ENCODE results near the gene DYRK2.

The DYRK2 gene

GRCh38 chr12:67645601-67646000, 2.9 kb upstream of the DYRK2 start:
- no peak for FAIRE-seq
- DNase-seq (ENCODE audit: low spot score) = no peak

DNA sequence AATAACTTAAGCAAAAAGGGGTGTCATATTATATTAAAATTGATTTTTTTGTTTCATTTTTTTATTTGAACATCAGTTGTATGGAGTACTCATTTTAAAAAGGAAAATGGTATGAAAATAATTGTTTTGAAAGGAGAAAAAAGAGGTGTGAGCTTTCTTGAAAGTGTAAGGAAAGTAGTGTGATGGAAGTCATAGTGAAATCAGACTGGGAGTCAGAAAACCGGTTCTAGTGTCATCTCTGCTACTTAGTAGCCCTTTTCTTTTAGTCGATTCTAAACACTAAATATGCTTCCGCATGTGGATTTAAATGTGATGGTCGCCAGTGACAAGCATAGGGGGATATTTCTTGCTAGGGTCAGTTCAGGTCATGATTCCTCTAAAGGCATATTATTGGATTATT, 1.8 kb upstream of the DYRK2 start:
- DNase-seq (ENCODE audit: low spot score) = no peak
- no peak for FAIRE-seq

DNA sequence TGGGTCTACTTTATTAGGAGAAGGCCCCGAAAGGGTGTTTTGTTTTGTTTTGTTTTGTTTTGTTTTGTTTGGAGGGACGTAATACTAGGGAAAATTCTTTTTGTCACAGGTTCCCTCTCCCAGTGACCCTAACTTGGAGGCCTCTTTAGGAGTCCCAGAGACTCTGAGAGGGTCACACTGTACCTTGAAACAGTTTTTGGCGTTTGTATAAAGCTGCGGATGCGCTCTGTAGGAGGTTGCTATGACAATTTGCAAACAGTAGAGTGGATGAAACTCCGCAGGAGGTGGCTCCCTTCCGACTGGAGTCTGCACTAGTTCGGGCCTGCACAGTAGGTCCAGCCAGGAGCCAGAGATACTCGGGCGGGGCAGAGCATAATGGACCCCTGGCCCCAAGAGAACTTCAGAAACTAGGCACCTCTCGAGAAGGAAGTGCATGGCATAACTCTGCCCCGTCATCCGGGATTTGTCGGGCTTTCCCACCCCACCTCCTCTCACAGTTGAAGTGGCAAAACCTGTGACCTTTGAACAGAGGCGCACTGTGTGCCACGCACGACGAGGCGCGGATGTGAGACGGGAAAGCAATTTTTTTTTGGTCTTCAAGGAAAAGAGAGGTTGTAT, 1.3 kb upstream of the DYRK2 start:
- no peak for FAIRE-seq
- DNase-seq (ENCODE audit: low spot score) = no peak

GRCh38 chr12:67647799-67648520, 585 bp upstream of the DYRK2 start:
- peak; percentile 85 for DNase-seq (ENCODE audit: low spot score)

GRCh38 chr12:67649261-67649569, 670 bp downstream of the DYRK2 start:
- FAIRE-seq (no peak), DNase-seq (ENCODE audit: low spot score) (no peak)

More at GRCh38 chr12:67647799-67648520, 585 bp upstream of the DYRK2 start:
- FAIRE-seq = no peak

- DNase-seq (ENCODE audit: low spot score) (no peak), FAIRE-seq (no peak)
Measured at GRCh38 chr12:67649570-67650387, 1.2 kb downstream of the DYRK2 start.

DNA sequence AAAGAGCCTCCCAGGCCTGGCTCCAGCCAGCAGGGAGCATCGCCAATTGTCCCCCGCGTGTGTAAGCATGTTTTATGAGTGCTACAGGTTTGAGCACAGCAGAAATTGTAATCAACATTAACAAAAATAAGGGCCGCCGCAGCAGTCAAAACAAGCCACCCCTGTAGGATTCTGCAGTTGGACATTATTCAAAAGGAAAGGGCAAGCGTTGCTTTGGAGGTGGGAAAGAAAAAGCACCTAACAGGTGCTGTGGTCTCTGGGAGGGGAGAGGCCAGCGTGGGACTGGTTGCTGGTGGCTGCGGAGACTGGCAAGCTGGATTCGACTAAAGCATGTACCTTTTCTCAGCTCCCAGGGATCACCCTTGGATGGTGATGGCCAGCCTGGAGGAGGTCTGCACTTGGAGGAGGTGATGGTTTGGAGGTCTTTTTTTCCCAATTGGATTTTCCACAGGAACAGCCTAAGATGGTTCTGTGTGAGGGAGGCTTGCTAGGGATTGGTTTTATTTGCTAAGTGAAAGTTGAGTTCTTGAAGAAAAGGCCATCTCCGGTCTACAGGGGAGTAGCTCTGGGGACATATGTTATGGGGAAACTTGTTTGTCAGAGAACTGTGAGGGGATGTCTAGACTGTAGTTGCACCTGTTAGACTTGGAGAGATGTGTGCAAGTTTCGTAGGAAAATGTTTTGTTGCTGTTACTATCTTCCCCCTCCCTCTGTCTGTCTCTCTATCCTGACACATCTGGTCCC, 2.0 kb downstream of the DYRK2 start:
- no peak for FAIRE-seq
- no peak for DNase-seq (ENCODE audit: low spot score)

- FAIRE-seq (no peak), DNase-seq (ENCODE audit: low spot score) (peak; percentile 23)
Measured at GRCh38 chr12:67651132-67651695, 2.7 kb downstream of the DYRK2 start.

GRCh38 chr12:67655829-67656228, 7.3 kb downstream of the DYRK2 start:
- FAIRE-seq = no peak
- no peak for DNase-seq (ENCODE audit: low spot score)

DNA sequence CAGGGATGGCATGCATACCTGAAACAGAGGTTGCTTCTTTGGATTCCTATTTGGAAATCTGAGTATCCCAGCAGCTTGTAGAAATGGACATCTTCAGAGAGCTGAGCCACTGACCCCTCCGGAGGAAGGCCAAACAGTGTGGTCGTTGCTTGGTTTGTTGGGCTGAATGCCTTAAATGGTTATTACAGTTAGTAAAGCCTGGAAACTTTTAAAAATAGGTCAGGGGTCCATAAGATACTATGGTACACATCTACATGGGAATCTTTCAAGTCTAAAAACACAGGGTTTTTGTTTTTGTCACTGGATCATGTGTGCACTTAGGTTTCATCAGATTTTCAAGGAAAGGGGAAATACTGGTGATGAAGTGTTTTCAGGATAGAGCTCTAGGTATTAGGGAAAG, 7.7 kb downstream of the DYRK2 start:
- DNase-seq (ENCODE audit: low spot score) (no peak), FAIRE-seq (no peak)

DNA sequence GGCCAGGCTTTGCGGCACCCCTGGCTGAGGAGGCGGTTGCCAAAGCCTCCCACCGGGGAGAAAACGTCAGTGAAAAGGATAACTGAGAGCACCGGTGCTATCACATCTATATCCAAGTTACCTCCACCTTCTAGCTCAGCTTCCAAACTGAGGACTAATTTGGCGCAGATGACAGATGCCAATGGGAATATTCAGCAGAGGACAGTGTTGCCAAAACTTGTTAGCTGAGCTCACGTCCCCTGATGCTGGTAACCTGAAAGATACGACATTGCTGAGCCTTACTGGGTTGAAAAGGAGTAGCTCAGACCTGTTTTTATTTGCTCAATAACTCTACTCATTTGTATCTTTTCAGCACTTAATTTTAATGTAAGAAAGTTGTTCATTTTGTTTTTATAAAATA, 9.9 kb downstream of the DYRK2 start:
- FAIRE-seq = no peak
- no peak for DNase-seq (ENCODE audit: low spot score)

DNA sequence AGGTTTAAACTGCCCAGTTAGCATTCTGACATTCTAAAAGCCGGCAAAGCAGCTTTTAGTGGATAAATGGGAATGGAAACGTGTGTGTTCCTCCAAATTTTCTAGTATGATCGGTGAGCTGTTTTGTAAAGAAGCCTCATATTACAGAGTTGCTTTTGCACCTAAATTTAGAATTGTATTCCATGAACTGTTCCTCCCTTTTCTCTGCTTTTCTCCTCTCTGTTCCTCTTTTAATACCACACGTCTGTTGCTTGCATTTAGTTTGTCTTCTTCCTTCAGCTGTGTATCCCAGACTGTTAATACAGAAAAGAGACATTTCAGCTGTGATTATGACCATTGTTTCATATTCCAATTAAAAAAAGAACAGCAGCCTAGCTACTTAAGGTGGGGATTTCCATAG, 10.7 kb downstream of the DYRK2 start:
- DNase-seq (ENCODE audit: low spot score) = no peak
- no peak for FAIRE-seq

DNA sequence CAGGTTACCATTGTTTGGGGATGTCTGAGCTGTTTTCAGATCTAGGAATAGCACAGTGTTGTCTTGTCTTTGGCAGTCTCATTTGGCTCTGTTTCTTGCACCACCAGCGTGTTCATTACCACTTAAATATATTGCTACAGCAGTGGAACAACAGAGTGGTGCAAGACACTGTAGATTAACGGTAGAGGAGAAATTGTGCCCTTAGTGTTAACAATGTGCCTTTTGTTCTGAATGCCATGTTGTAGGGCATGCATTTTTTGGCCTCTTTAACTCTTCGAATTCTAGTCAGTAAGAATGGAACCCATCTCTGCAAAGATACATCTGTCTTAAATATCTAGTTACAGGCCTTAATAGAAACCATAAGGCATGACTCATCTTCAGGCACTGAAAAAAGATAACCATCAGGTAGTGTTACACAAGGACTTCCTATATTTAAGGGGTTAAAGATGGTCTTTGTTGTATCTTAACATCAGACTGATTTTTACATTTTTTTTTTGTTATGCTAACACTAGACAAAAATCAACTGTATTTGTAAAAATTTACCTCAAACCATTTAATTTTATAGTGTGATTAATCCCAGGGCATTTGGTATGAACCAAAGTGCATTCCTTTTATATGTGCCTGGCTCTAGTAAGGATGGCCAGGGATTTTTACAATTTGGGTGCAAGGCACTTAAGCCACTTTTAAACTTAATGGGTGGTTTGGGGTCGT, 12.9 kb downstream of the DYRK2 start:
- DNase-seq (ENCODE audit: low spot score) = no peak
- peak; percentile 32 for FAIRE-seq

DNA sequence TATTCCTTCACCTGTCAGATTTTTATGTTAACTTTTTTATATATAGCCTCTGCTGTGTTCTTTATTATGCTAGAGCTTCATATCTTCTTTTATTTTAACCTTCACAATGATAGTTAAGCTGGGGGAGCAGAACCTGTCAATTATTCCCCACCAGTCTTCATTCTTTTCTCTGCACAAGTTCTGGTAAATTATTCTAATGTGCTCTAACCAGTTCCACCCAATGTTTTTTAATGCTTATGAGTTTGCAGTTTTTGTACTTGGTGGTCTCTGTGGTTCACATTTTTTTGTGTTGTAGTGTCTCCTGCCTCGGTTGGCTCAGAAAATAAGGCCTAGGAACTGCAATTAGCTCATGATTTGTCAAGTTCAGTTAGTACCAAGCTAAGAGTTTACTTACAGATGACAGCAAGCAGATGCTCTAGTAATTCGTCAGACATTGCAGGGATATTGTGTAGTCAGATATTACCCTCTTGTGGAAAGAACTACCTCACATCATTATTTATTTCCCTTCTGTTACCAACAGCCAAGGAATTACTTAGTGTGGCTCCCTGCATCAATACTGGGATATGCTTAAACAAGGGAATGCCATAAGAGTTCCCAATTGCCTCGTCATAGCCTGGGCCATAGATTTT, 14.5 kb downstream of the DYRK2 start:
- no peak for FAIRE-seq

GRCh38 chr12:67664171-67664570, 15.6 kb downstream of the DYRK2 start:
- no peak for FAIRE-seq

More for the DNA sequence above, 14.5 kb downstream of the DYRK2 start:
- no peak for DNase-seq (ENCODE audit: low spot score)

GRCh38 chr12:67665679-67666078, 17.1 kb downstream of the DYRK2 start:
- FAIRE-seq = no peak
- no peak for DNase-seq (ENCODE audit: low spot score)

More at GRCh38 chr12:67664171-67664570, 15.6 kb downstream of the DYRK2 start:
- no peak for DNase-seq (ENCODE audit: low spot score)

DNA sequence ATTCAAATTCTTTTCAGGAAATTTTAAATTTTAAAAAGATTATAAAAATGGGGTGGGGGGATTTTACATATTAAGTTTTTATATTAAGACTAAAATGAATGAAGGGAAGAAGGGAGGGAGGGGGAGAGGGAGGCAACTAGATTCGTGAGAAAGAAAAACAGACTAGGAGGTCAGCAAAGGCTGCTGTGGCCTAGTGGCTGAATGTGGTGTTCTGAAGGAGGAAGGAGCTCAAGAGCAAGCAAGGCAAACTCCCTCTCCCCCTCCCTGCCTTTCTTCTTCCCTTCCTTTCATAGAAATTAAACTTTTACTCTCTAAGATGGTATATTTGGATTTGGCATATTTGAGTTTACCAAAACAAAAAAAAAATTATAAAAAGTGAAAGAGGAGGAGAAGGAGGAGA, 18.1 kb downstream of the DYRK2 start:
- FAIRE-seq (no peak), DNase-seq (ENCODE audit: low spot score) (no peak)

DNA sequence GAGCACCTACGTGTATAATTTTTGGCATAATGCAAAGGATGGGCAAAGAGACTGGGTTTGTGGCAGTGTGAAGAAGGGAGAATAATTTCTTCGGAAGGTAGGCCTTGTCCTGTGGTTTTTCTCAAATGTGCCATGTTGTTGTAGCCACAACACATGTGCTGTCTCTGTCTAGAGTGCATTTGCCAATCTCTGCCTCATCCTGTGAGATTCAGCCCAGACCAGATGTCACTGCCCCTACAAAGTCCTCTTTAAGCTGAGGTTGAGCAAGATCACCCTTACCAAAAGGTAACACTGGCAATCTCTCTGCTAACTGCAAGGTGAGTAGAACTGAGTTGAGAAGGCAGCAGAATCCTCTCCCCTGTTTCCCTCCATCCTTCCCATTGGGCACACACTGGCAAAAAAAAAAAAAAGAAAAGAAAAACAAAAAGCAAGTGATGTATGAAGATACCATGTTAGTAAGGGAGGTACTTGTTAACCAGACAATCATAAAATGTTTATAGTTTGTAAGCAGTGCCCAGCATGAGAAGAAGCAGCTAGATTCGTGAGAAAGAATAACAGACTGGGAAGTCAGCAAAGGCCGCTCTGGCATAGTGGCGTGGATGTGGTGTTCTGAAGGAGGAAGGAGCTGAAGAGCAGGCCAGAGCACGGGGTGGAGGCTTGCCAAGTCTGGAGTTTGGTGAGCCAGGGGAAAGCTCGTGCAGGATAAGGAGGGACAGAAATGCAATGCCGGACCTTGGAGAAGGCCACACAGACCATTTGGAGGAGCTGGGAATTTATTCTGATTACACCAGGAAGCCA, 18.9 kb downstream of the DYRK2 start:
- no peak for DNase-seq (ENCODE audit: low spot score)
- no peak for FAIRE-seq

DNA sequence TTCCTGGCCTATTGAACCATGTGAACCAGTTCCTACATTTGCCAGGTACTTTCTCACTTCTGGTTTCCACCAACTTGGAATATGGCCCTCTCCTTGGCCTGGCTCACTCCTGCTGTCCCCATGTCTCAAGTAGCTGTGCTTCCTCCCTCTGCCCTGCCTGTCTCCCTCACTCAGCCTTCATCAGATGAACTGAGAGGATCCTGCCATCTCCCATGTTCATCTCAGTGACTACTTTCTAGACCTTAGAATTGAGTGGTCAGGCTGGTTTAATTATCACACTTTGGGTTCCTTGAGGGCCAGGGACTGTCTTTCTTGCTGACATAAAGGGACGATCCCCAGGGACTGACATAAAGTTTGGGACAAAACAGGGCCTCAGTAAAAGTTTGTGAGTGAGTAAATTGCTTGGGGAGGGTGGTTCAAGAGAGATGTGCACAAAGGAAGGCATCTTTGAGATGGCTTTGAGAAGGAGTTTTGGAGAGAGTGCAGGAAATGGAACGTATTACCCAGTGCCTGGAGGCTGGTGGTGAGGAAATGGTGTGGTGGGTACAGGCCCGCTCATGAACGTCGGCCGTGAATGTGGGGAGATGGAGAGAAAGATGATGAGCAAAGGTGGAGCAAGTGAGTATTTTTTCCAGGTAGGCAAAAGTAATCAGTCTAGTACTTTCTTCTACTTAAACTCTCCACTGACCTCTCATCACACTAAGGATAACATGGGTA, 20.8 kb downstream of the DYRK2 start:
- FAIRE-seq = no peak
- DNase-seq (ENCODE audit: low spot score) = no peak

Data from RCC 7860 (cell line).